Hypothalamus (tissue), 51 donors: ENCODE results near the gene UAP1L1.

Source experiments
- DNase-seq, 51 donors: peaks; one replicate each; lab custom pipeline; 2025; lab: John Stamatoyannopoulos, UW

The UAP1L1 gene

DNA sequence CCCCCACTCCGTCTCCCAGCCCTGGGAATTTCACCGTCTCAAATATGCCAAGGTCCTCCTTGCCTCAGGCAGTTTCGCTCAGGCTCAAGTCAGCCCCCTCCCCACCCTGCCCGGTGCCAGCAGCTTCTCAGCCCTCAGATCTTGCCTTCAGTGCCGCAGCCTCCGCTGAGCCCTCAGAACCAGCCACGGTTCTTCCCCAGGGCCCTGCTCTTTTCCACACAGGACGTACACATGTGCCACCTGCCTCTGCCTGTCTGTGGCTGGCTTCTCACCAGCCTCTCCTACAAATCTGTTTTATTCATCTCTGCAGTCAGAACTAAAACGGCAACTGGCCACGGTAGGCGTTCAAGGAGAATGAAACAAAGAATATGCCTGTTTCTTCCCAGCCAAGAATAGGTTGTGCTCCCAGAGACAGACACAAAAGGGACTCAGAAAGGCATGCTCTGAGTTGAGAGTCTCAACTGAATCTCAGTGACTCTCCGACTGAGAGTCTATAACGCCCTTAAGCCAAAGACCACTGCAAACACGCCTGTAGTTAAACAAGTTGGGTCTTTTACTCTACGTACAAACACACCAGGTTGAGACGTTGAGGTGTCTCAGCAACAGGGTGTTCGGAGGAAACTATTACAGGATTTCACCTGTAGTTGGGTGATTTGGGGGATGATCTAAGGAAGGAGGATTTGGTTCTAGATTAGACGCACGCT lies 51.0 kb downstream of the UAP1L1 start:
- DNase-seq = no peak

DNA sequence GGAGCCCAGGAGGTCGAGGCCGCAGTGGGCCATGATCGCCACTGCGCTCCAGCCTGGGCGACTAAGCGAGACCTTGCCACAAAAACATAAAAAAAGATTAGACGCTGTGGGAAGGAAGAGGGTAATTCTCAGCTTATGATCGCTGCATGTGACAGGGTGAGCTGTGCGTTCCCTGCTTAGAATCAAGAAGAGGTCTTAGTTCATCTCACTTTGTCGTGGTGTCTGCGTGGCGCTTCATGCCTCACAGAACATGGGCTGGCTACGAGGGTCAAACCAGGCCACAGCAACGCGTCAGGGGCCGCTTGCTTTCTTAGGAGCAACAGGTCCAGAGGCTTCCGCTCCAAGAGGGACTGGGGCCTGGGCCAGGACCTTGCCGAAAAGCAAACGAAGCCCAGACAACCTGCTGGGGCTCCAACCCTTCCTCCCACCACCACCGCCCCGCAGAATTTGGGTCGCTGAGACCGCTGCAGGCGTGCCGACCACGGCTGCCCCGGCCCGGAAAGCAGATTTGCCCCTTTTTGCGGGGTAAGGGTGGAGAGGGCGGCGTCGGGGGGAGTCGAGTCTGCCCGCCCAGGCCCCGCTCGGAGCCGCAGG lies 51.6 kb downstream of the UAP1L1 start:
- DNase-seq = peak in 2 of 51 donors; percentile 11 to 13

DNA sequence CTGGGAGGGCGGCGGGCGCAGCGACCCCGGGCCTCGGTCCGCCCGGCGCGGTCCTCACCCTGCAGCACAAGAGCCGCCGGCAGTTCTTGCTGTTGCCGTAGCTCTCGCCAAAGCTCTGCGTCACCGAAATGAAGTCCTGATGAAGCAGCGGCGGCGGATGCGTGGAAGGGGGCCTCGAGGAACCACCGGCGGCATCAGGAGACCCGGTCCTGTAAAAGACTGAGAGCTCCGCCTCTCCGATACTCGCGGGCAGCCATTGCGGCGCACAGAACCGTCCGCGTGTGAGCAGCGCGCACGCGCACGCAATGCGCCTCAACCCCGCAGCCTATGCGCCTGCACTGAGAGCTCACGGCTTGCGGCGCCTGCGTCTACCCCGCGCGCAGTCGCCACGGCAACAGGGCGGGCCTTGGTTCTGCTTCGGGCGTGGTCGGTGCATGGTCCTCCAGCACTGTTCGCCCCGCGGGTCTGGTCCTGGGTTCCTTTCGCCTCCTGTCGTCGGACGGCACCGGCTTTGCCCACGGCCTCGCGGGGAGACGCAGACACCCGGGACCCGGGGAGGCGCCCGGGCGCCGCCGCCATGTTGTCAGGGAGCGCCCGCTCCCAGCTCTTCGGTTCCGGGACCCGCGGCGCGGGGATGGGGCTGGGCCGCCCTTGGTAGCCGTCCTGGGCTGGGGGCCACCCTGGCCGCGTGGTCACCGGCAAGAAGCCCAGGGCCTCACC lies 52.3 kb downstream of the UAP1L1 start:
- DNase-seq = peak in 50 of 51 donors; percentile 19 to 87 (median 72)

DNA sequence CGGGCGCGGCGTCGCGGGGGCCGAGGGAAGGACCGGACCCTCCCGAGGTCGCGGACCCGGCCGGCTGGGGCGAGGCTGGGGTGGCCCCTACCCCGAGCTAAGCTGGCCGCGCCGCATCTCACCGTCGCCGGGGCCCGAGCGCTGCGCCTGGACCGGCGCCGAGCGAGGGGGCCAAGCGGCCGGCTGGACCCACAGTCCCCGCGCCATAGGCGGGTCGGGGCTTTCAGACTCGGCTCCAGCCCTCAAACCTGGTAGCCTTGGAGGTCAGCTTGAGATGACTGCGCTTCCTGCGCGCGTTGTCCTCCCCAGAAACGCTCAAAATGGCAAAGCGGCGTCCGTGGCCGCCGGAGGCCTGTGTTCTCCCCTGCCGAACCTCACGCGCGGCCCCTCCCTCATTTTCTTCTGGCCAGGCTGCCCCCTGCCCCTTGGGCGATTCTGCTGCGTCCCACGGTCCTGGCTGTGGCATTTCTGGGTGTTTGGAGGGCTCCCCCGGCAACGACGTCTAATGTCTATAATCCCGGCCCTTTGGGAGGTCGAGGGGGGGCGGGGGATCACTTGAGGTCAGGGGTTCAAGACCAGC lies 52.9 kb downstream of the UAP1L1 start:
- no peak for DNase-seq
